PC-3 (cell line): Measurements from ENCODE around the gene PALB2. TPM values are rescaled to one million over a fixed set of nuclear protein-coding genes. Genes with fewer than 3 reads are reported as not detected.
A peak's percentile ranks its signal among the peaks of the same experiment; 100 is the strongest.

Source experiments
- ATAC-seq: fragments of 200-7000 bp; cut with Tn5 transposase; 2 replicates; pipeline ENCODE4 v1.9.1; 2020; ENCODE audit warnings: mild to moderate bottlenecking, moderate library complexity
- BruUV-seq: library from RNA; stranded (reverse); fragments of 400-500 nt; replicated peaks from 2 replicates; lab custom pipeline; 2021; lab: Mats Ljungman, UMichigan
- CTCF ChIA-PET: fragments of 300-600 bp; sonication (Branson Sonifier 250); formaldehyde crosslinking; loops from one replicate; lab custom pipeline; 2022; ENCODE audit warnings: antibody characterized with exemption; lab: Charles Lee
- POLR2A ChIA-PET: fragments of 300-600 bp; sonication (Branson Sonifier 250); formaldehyde crosslinking; loops from one replicate; lab custom pipeline; 2022; ENCODE audit warnings: antibody characterized with exemption; ENCODE audit not compliant: unreplicated experiment; lab: Charles Lee
- DNase-seq: peaks from one replicate; pipeline ENCODE4 v3.0.0-alpha.2; 2015
- H2AFZ ChIP-seq: fragments of 300-600 bp; sonication (generic); 2 replicates; pipeline ENCODE4 v1.6.0; 2016; ENCODE audit warnings: antibody characterized with exemption, low read length
- H3F3A ChIP-seq: fragments of 300-600 bp; sonication (generic); one replicate; pipeline ENCODE4 v1.6.0; 2017; ENCODE audit warnings: antibody characterized with exemption, low read length, control low read depth, mild to moderate bottlenecking; ENCODE audit not compliant: unreplicated experiment
- H3K27ac ChIP-seq: fragments of 300-600 bp; sonication (generic); 2 replicates; pipeline ENCODE4 v1.5.1; 2016; ENCODE audit warnings: mild to moderate bottlenecking, low read length
- H3K27me3 ChIP-seq: fragments of 300-600 bp; sonication (generic); 2 replicates; pipeline ENCODE4 v1.6.1; 2016; ENCODE audit warnings: low read length, mixed read lengths
- H3K36me3 ChIP-seq: fragments of 300-600 bp; sonication (generic); 2 replicates; pipeline ENCODE4 v1.6.1; 2016; ENCODE audit warnings: low read depth, mixed run types, low read length, mixed read lengths
- H3K4me1 ChIP-seq: fragments of 300-600 bp; sonication (generic); 2 replicates; pipeline ENCODE4 v1.5.1; 2016; ENCODE audit warnings: low read length; ENCODE audit not compliant: insufficient read depth
- H3K4me2 ChIP-seq: fragments of 300-600 bp; sonication (generic); 2 replicates; pipeline ENCODE4 v1.6.0; 2016; ENCODE audit warnings: low read length
- H3K4me3 ChIP-seq: fragments of 300-600 bp; sonication (generic); 2 replicates; pipeline ENCODE4 v1.5.1; 2016; ENCODE audit warnings: mild to moderate bottlenecking, low read length, mixed read lengths
- H3K79me2 ChIP-seq: fragments of 300-600 bp; sonication (generic); 2 replicates; pipeline ENCODE4 v1.6.1; 2017; ENCODE audit warnings: low read length, mixed read lengths
- H3K9ac ChIP-seq: fragments of 300-600 bp; sonication (generic); 2 replicates; pipeline ENCODE4 v1.6.0; 2016; ENCODE audit warnings: mild to moderate bottlenecking, low read length
- H3K9me2 ChIP-seq: fragments of 300-600 bp; sonication (generic); replicated peaks from 2 replicates; pipeline ENCODE4 v1.6.1; 2016; ENCODE audit warnings: mixed run types, low read length, mixed read lengths
- H3K9me3 ChIP-seq: fragments of 300-600 bp; sonication (generic); 2 replicates; pipeline ENCODE4 v1.6.1; 2016; ENCODE audit warnings: low read length, mixed read lengths
- H4K20me1 ChIP-seq: fragments of 300-600 bp; sonication (generic); 2 replicates; pipeline ENCODE4 v1.6.1; 2016; ENCODE audit warnings: low read length, mixed read lengths
- EZH2 ChIP-seq: fragments of 300-600 bp; sonication (generic); IDR thresholded peaks from one replicate; pipeline ENCODE4 v1.6.1; 2017; ENCODE audit warnings: antibody characterized with exemption, mild to moderate bottlenecking, low read length; ENCODE audit not compliant: unreplicated experiment
- EZH2phosphoT487 ChIP-seq: fragments of 300-600 bp; sonication (generic); IDR thresholded peaks from 2 replicates; pipeline ENCODE4 v1.6.1; 2018; ENCODE audit warnings: mild to moderate bottlenecking, antibody characterized with exemption, low read length, borderline replicate concordance
- intact Hi-C: fragments of 100-400 bp; cut with micrococcal nuclease; formaldehyde crosslinking; loops from 2 replicates; pipeline ENCODE4 v1.9.0; 2023
- total RNA-seq: library from RNA; depleted of rRNA; stranded (reverse); fragments of >200 nt; gene quantifications from 2 replicates; pipeline ENCODE4 v1.2.3, GENCODE V29; 2014
- TF ChIP-seq, protein P1 (sequence below): fragments of 300-600 bp; sonication (generic); conservative IDR thresholded peaks from 2 replicates; pipeline ENCODE4 v1.5.1; 2017; ENCODE audit warnings: antibody characterized with exemption, low read depth, mild to moderate bottlenecking, low read length

PALB2 gene
- total RNA-seq, 1 experiment from 2014 or later = 4.9 TPM

DNA sequence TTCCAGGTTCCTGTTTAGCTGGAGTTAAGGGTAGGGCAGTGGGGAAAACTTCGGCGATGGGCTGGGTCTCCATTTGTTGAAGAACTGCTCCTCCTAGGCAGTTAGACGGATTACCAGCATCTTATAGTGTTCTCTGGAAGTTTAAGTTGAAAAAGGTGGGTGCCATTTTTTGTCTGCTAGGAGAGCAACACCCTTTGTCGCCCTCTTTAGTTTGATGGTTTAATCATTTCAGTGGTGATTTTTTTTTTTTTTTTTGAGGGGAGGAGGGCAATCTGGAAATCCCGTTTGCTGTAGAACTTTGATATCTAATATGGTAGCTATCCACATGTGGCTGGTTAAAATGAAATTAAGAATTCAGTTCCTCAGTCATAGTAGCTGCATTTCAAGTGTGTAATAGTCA is 79.5 kb downstream of the PALB2 start:
- Histone ChIP-seq H3K4me1 (peaks cover 3% of the 10 kb centered on the region; the same call in 1 of the 2 replicates), H4K20me1 (no peaks in the 10 kb centered on the region; the same call in 1 of the 2 replicates), H3K9ac (no peak overlapping the region), H3K79me2 (peaks cover 41% of the 10 kb centered on the region), H3K9me2 (no peaks in the 10 kb centered on the region), H3K27ac (no peak overlapping the region), H3K36me3 (peaks cover 41% of the 10 kb centered on the region), H3K4me2 (no peak overlapping the region), H3K27me3 (no peaks in the 10 kb centered on the region), H2AFZ (no peak overlapping the region), H3K4me3 (no peak overlapping the region), H3F3A (no peaks in the 10 kb centered on the region), H3K9me3 (no peaks in the 10 kb centered on the region)
- POLR2A ChIA-PET = no interaction called here
- BruUV-seq = no TSS peak
- TF ChIP-seq, protein P1, sequence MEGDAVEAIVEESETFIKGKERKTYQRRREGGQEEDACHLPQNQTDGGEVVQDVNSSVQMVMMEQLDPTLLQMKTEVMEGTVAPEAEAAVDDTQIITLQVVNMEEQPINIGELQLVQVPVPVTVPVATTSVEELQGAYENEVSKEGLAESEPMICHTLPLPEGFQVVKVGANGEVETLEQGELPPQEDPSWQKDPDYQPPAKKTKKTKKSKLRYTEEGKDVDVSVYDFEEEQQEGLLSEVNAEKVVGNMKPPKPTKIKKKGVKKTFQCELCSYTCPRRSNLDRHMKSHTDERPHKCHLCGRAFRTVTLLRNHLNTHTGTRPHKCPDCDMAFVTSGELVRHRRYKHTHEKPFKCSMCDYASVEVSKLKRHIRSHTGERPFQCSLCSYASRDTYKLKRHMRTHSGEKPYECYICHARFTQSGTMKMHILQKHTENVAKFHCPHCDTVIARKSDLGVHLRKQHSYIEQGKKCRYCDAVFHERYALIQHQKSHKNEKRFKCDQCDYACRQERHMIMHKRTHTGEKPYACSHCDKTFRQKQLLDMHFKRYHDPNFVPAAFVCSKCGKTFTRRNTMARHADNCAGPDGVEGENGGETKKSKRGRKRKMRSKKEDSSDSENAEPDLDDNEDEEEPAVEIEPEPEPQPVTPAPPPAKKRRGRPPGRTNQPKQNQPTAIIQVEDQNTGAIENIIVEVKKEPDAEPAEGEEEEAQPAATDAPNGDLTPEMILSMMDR = no peak
- no peak for TF ChIP-seq EZH2phosphoT487
- no peak for TF ChIP-seq EZH2
- ATAC-seq (no peak), DNase-seq (no peak)
- intact Hi-C loops = no loop called here
- CTCF ChIA-PET = no interaction called here

DNA sequence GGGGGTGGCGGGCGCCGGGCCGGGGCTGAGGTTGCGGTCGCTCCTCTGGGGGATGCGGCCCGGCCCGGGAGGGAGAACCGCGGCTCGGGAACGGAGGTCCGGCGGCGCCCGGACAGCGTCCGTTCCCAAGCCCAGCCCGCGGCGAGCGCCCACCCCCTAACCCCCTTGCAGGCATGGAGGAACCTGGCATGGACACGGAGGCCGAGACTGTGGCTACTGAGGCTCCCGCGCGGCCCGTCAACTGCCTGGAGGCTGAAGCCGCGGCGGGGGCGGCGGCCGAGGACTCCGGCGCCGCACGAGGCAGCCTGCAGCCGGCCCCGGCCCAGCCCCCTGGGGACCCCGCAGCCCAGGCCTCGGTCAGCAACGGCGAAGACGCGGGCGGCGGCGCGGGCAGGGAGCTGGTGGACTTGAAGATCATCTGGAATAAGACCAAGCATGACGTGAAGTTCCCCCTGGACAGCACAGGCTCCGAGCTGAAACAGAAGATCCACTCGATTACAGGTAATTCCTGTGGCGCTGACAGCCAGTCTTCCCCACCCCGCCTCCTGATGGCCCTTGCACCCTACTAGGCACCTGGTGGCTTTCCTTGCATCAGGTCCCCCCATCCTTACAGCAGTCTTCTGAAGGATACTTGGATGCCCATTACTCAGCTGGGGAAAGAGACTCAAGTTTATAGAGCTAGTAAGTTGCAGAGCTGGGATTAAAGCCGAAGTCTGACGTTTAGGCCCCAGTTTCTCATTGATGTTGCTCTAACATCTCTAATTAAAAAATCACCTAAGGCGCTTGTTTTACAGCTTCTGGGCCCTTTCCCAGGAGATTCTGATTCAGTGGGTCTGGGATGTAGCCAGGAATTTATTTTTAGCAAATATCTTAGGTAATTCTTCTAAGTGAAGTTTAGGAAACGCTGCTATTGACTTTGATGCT is 83.1 kb downstream of the PALB2 start:
- POLR2A ChIA-PET = interaction anchor here (0.5 to 1.0 kb wide), 3 partner anchors 18 to 100 kb away, joined by 3 to 6 read pairs (median 4); no protein-coding TSS in a partner anchor
- H3K4me1 ChIP-seq = peaks cover 5% of the 10 kb centered on the region; the same call in 1 of the 2 replicates
- H3K36me3 ChIP-seq = peaks cover 24% of the 10 kb centered on the region
- peak overlapping the region; percentile 95 for H3K4me2 ChIP-seq
- no TSS peak for BruUV-seq
- no peaks in the 10 kb centered on the region for H3K27me3 ChIP-seq
- H3K9me3 ChIP-seq = no peaks in the 10 kb centered on the region
- TF ChIP-seq EZH2phosphoT487 = no peak
- no peak for TF ChIP-seq EZH2
- TF ChIP-seq, protein P1 = no peak
- no peaks in the 10 kb centered on the region for H3F3A ChIP-seq
- intact Hi-C loops = loop anchor here (1.0 to 2.0 kb wide), 3 partner anchors 17 to 171 kb away; partner anchors contain the start of gene GGA2
- CTCF ChIA-PET = interaction anchor here (0.6 to 0.8 kb wide), 2 partner anchors 18 to 78 kb away, joined by 4 read pairs; no protein-coding TSS in a partner anchor
- H3K4me3 ChIP-seq = peak overlapping the region; percentile 96
- peaks cover 43% of the 10 kb centered on the region for H3K79me2 ChIP-seq
- peak overlapping the region; percentile 99 for H3K9ac ChIP-seq
- H2AFZ ChIP-seq = peak overlapping the region; percentile 83
- ATAC-seq (peak; percentile 14), DNase-seq (peak; percentile 34)
- H4K20me1 ChIP-seq = no peaks in the 10 kb centered on the region; the same call in 1 of the 2 replicates
- H3K27ac ChIP-seq = peak overlapping the region; percentile 95
- H3K9me2 ChIP-seq = no peaks in the 10 kb centered on the region
